ENCODE results near the gene ATIC. TPM values are rescaled to one million over a fixed set of nuclear protein-coding genes. Genes with fewer than 3 reads are reported as not detected.

The ATIC gene
- total and polyA plus RNA-seq, 3 donors from 2014 or later = 53.0 to 64.6 (median 62.1) TPM

GRCh38 chr2:215368493-215368809 lies 56.6 kb downstream of the ATIC start:
- H3K27ac ChIP-seq = no peak overlapping the region
- H3K27me3 ChIP-seq = no peaks in the 10 kb centered on the region
- no peaks in the 10 kb centered on the region for H3K4me1 ChIP-seq
- TF ChIP-seq POLR2A (IDR thresholded peaks at IDR 0.05) = no peak
- TF ChIP-seq, protein P1, sequence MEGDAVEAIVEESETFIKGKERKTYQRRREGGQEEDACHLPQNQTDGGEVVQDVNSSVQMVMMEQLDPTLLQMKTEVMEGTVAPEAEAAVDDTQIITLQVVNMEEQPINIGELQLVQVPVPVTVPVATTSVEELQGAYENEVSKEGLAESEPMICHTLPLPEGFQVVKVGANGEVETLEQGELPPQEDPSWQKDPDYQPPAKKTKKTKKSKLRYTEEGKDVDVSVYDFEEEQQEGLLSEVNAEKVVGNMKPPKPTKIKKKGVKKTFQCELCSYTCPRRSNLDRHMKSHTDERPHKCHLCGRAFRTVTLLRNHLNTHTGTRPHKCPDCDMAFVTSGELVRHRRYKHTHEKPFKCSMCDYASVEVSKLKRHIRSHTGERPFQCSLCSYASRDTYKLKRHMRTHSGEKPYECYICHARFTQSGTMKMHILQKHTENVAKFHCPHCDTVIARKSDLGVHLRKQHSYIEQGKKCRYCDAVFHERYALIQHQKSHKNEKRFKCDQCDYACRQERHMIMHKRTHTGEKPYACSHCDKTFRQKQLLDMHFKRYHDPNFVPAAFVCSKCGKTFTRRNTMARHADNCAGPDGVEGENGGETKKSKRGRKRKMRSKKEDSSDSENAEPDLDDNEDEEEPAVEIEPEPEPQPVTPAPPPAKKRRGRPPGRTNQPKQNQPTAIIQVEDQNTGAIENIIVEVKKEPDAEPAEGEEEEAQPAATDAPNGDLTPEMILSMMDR (IDR thresholded peaks at IDR 0.05) = no peak
- no peak overlapping the region for H3K4me3 ChIP-seq
- no peaks in the 10 kb centered on the region for H3K9me3 ChIP-seq
- intact Hi-C loops (cut with DNase I; ENCODE audit: low total_unique reads) = no loop called here
- no peaks in the 10 kb centered on the region for H3K36me3 ChIP-seq (ENCODE audit: low read depth, missing control alignments)
- no peak for DNase-seq

GRCh38 chr2:215369181-215369760 lies 57.4 kb downstream of the ATIC start:
- TF ChIP-seq, protein P1 (IDR thresholded peaks at IDR 0.05) = no peak
- TF ChIP-seq POLR2A (IDR thresholded peaks at IDR 0.05) = no peak
- no peak for DNase-seq
- no peaks in the 10 kb centered on the region for H3K27me3 ChIP-seq
- H3K36me3 ChIP-seq (ENCODE audit: low read depth, missing control alignments) = no peaks in the 10 kb centered on the region
- no peaks in the 10 kb centered on the region for H3K4me1 ChIP-seq
- no peaks in the 10 kb centered on the region for H3K9me3 ChIP-seq
- H3K27ac ChIP-seq = no peak overlapping the region
- no peak overlapping the region for H3K4me3 ChIP-seq
- intact Hi-C loops (cut with DNase I; ENCODE audit: low total_unique reads) = no loop called here
- 84 to 90% methylated on average over 3 of the region's 3 CpGs for WGBS, 2 donors

DNA sequence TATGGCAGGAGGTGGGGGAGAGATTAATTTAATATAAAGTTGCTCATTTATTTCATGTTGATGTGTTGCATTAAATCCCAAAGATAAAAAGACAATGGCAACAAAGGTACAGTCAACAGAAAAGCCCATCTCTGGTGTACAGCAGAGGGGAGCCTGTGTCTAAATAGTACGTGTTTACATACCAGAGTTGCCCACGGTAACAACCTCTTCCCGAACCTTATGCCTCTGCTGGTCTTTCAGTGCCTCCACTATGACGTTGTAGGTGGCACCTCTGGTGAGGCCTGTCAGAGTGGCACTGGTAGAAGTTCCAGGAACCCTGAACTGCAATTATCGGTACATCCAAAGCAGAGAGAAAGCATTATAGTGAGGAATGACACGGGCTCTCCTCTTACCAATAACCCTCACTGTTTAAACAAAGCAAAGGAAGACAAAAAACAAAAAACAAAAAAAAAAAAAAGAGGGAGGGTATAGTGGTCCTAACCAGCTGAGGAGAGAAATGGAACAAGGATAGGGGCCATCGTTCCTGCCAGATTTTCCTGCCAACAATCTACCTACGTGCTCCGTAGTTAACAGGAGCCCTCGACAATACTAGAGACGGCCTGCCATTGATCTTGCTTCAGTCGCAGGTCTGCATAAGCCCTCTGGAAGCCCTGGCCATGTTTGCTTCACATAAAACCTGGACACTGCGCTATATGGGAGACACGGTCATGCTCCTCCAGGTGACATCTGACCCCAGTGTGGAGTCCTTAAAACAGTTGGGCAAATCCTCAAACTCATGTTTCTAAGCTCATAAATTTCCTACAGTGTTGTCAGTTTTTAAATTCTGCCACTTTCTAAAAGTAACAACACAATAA lies 58.5 kb downstream of the ATIC start:
- no peak overlapping the region for H3K4me3 ChIP-seq
- H3K4me1 ChIP-seq = no peaks in the 10 kb centered on the region
- TF ChIP-seq, protein P1 (IDR thresholded peaks at IDR 0.05) = no peak
- no peak for TF ChIP-seq POLR2A (IDR thresholded peaks at IDR 0.05)
- no peaks in the 10 kb centered on the region for H3K9me3 ChIP-seq
- H3K36me3 ChIP-seq (ENCODE audit: low read depth, missing control alignments) = no peaks in the 10 kb centered on the region
- DNase-seq = no peak
- no peaks in the 10 kb centered on the region for H3K27me3 ChIP-seq
- WGBS, 2 donors = 84 to 88% methylated on average over 14 of the region's 14 CpGs
- no peak overlapping the region for H3K27ac ChIP-seq
- intact Hi-C loops (cut with DNase I; ENCODE audit: low total_unique reads) = no loop called here

- H3K4me1 ChIP-seq = no peaks in the 10 kb centered on the region
- 87 to 93% methylated on average over 14 of the region's 14 CpGs for WGBS, 2 donors
- no peaks in the 10 kb centered on the region for H3K36me3 ChIP-seq (ENCODE audit: low read depth, missing control alignments)
- no peak for DNase-seq
- intact Hi-C loops (cut with DNase I; ENCODE audit: low total_unique reads) = no loop called here
- no peaks in the 10 kb centered on the region for H3K27me3 ChIP-seq
- H3K4me3 ChIP-seq = no peak overlapping the region
- no peaks in the 10 kb centered on the region for H3K9me3 ChIP-seq
- no peak overlapping the region for H3K27ac ChIP-seq
- no peak for TF ChIP-seq POLR2A (IDR thresholded peaks at IDR 0.05)
- TF ChIP-seq, protein P1 (IDR thresholded peaks at IDR 0.05) = no peak
Measured at GRCh38 chr2:215371915-215372897, 60.3 kb downstream of the ATIC start.
